IMR-90 (cell line): ENCODE measurements around the gene PTBP1. TPM values are rescaled to one million over a fixed set of nuclear protein-coding genes. Genes with fewer than 3 reads are reported as not detected.

Experiments used
- ATAC-seq: fragments of 200-7000 bp; cut with Tn5 transposase; 2 replicates; pipeline ENCODE4 v1.9.1; 2020; ENCODE audit warnings: low read depth, mild to moderate bottlenecking, moderate library complexity
- BruUV-seq: library from RNA; stranded (reverse); fragments of 400-500 nt; replicated peaks from 2 replicates; lab custom pipeline; 2021; lab: Mats Ljungman, UMichigan
- CTCF ChIA-PET: fragments of 300-600 bp; formaldehyde crosslinking; extraction: SDS; loops from one replicate; lab custom pipeline; 2021; ENCODE audit warnings: antibody characterized with exemption; lab: Yijun Ruan, JAX
- POLR2A ChIA-PET: fragments of 300-600 bp; sonication (Branson Sonifier 250); formaldehyde crosslinking; loops from one replicate; lab custom pipeline; 2022; ENCODE audit warnings: antibody characterized with exemption; ENCODE audit not compliant: unreplicated experiment; lab: Charles Lee
- DNase-seq: peaks from one replicate; pipeline ENCODE4 v3.0.0; 2013
- H2AFZ ChIP-seq: replicated peaks from 2 replicates; pipeline ENCODE3; 2013; ENCODE audit warnings: low read length, mild to moderate bottlenecking; ENCODE audit not compliant: poor library complexity
- H2AK5ac ChIP-seq: 2 replicates; pipeline ENCODE4 v1.6.1; 2013; ENCODE audit warnings: low read depth, low read length, inconsistent platforms
- H2AK9ac ChIP-seq: replicated peaks from 2 replicates; pipeline ENCODE3; 2013; ENCODE audit warnings: mild to moderate bottlenecking, low read depth, low read length, moderate library complexity; ENCODE audit not compliant: poor library complexity
- H2BK120ac ChIP-seq: 2 replicates; pipeline ENCODE4 v1.6.1; 2013; ENCODE audit warnings: low read depth, low read length, inconsistent platforms
- H2BK15ac ChIP-seq: 3 replicates; pipeline ENCODE4 v1.6.1; 2013; ENCODE audit warnings: low read depth, low read length, inconsistent platforms
- H2BK20ac ChIP-seq: 2 replicates; pipeline ENCODE4 v1.6.1; 2013; ENCODE audit warnings: low read depth, mild to moderate bottlenecking, inconsistent platforms, low read length, moderate library complexity
- H2BK5ac ChIP-seq: 2 replicates; pipeline ENCODE4 v1.6.1; 2013; ENCODE audit warnings: mild to moderate bottlenecking, low read depth, low read length, inconsistent platforms; ENCODE audit not compliant: poor library complexity, severe bottlenecking
- H3K14ac ChIP-seq: replicated peaks from 2 replicates; pipeline ENCODE4 v1.6.1; 2013; ENCODE audit warnings: low read depth, low read length, inconsistent platforms
- H3K18ac ChIP-seq: 2 replicates; pipeline ENCODE4 v1.6.1; 2013; ENCODE audit warnings: low read depth, low read length, control low read depth
- H3K23ac ChIP-seq: 2 replicates; pipeline ENCODE4 v1.6.1; 2013; ENCODE audit warnings: low read depth, low read length, inconsistent platforms
- H3K27ac ChIP-seq: 2 replicates; pipeline ENCODE4 v1.5.1; 2013; ENCODE audit warnings: mild to moderate bottlenecking, control low read depth, low read length; ENCODE audit not compliant: insufficient read depth
- H3K27me3 ChIP-seq: 2 replicates; pipeline ENCODE4 v1.6.1; 2013; ENCODE audit warnings: low read length; ENCODE audit not compliant: control insufficient read depth, insufficient read depth
- H3K36me3 ChIP-seq: 2 replicates; pipeline ENCODE4 v1.6.1; 2013; ENCODE audit warnings: low read length, mixed read lengths; ENCODE audit not compliant: control insufficient read depth, insufficient read depth
- H3K4ac ChIP-seq: 2 replicates; pipeline ENCODE4 v1.6.1; 2013; ENCODE audit warnings: low read depth, low read length, inconsistent platforms
- H3K4me1 ChIP-seq: 2 replicates; pipeline ENCODE4 v1.6.1; 2013; ENCODE audit warnings: low read length, mixed read lengths; ENCODE audit not compliant: control insufficient read depth, insufficient read depth
- H3K4me2 ChIP-seq: 2 replicates; pipeline ENCODE4 v1.6.1; 2013; ENCODE audit warnings: low read depth, mild to moderate bottlenecking, control low read depth, low read length, moderate library complexity
- H3K4me3 ChIP-seq: 2 replicates; pipeline ENCODE4 v1.5.1; 2013; ENCODE audit warnings: low read depth, mild to moderate bottlenecking, control low read depth, low read length, moderate library complexity; ENCODE audit not compliant: insufficient read depth
- H3K56ac ChIP-seq: 2 replicates; pipeline ENCODE4 v1.6.1; 2013; ENCODE audit warnings: low read length, inconsistent platforms; ENCODE audit not compliant: insufficient read depth; ENCODE audit errors: extremely low read depth
- H3K79me1 ChIP-seq, 2 experiments: 2 replicates each; pipeline ENCODE4 v1.6.1; 2013; ENCODE audit warnings: low read length in 2 of 2, inconsistent platforms in 1 of 2, low read depth in 1 of 2
- H3K9ac ChIP-seq: 2 replicates; pipeline ENCODE4 v1.6.1; 2013; ENCODE audit warnings: low read depth, low read length, control low read depth
- H3K9me1 ChIP-seq: 2 replicates; pipeline ENCODE4 v1.6.1; 2013; ENCODE audit warnings: low read length, inconsistent platforms; ENCODE audit not compliant: insufficient read depth
- H3K9me3 ChIP-seq: 2 replicates; pipeline ENCODE4 v1.6.1; 2013; ENCODE audit warnings: low read length; ENCODE audit not compliant: control insufficient read depth, insufficient read depth
- H4K20me1 ChIP-seq: 2 replicates; pipeline ENCODE4 v1.6.1; 2013; ENCODE audit warnings: low read length, inconsistent platforms; ENCODE audit not compliant: insufficient read depth
- H4K5ac ChIP-seq: 2 replicates; pipeline ENCODE4 v1.6.1; 2013; ENCODE audit warnings: mild to moderate bottlenecking, low read depth, low read length, control low read depth
- H4K8ac ChIP-seq, 2 experiments: 2 replicates each; pipeline ENCODE4 v1.6.1; 2013; ENCODE audit warnings: low read depth in 2 of 2, low read length in 2 of 2, control low read depth in 1 of 2, inconsistent platforms in 1 of 2
- H4K91ac ChIP-seq: 2 replicates; pipeline ENCODE4 v1.6.1; 2013; ENCODE audit warnings: low read depth, low read length, inconsistent platforms; ENCODE audit not compliant: insufficient read depth
- BHLHE40 ChIP-seq: fragments of 150-350 bp; IDR thresholded peaks from 2 replicates; pipeline ENCODE4 v1.6.1; 2016; ENCODE audit warnings: mild to moderate bottlenecking, low read depth, low read length
- CEBPB ChIP-seq: IDR thresholded peaks from 2 replicates; pipeline ENCODE4 v1.6.1; 2012; ENCODE audit warnings: low read depth, low read length, improper control_type of control experiment
- CHD1 ChIP-seq: IDR thresholded peaks from 2 replicates; pipeline ENCODE4 v1.6.1; 2012; ENCODE audit warnings: low read depth, low read length, improper control_type of control experiment
- FOS ChIP-seq: fragments of 150-350 bp; IDR thresholded peaks from 2 replicates; pipeline ENCODE4 v1.6.1; 2016; ENCODE audit warnings: low read depth, low read length
- MAFK ChIP-seq: IDR thresholded peaks from 2 replicates; pipeline ENCODE4 v1.6.1; 2012; ENCODE audit warnings: low read depth, low read length, improper control_type of control experiment
- MAZ ChIP-seq: IDR thresholded peaks from 2 replicates; pipeline ENCODE4 v1.6.1; 2012; ENCODE audit warnings: low read depth, mild to moderate bottlenecking, low read length, improper control_type of control experiment, moderate library complexity, borderline replicate concordance
- MXI1 ChIP-seq: IDR thresholded peaks from 2 replicates; pipeline ENCODE4 v1.6.1; 2012; ENCODE audit warnings: low read depth, mild to moderate bottlenecking, low read length, moderate library complexity, borderline replicate concordance
- NFE2L2 ChIP-seq: fragments of 150-350 bp; IDR thresholded peaks from 2 replicates; pipeline ENCODE4 v1.6.1; 2016; ENCODE audit warnings: low read depth, mild to moderate bottlenecking, low read length
- POLR2A ChIP-seq: IDR thresholded peaks from 2 replicates; pipeline ENCODE4 v1.6.1; 2012; ENCODE audit warnings: mild to moderate bottlenecking, low read depth, low read length
- RAD21 ChIP-seq: IDR thresholded peaks from 2 replicates; pipeline ENCODE4 v1.6.1; 2012; ENCODE audit warnings: low read length, improper control_type of control experiment
- RCOR1 ChIP-seq: IDR thresholded peaks from 2 replicates; pipeline ENCODE4 v1.6.1; 2012; ENCODE audit warnings: mild to moderate bottlenecking, low read length, improper control_type of control experiment; ENCODE audit not compliant: insufficient replicate concordance
- RFX5 ChIP-seq: IDR thresholded peaks from 2 replicates; pipeline ENCODE4 v1.8.0; 2012; ENCODE audit warnings: low read depth, mild to moderate bottlenecking, low read length, moderate library complexity
- SMC3 ChIP-seq: fragments of 150-350 bp; IDR thresholded peaks from 2 replicates; pipeline ENCODE4 v1.6.1; 2016; ENCODE audit warnings: low read depth, mild to moderate bottlenecking, antibody characterized with exemption, low read length, moderate library complexity
- WGBS, 2 experiments: methylation state at CpG; one replicate each; pipeline versions ENCODE4 v1.1.5 to v1.1.7; 2013; ENCODE audit warnings: missing lambda C conversion rate in 2 of 2; ENCODE audit not compliant: insufficient read length in 1 of 2; ENCODE audit errors: extremely low coverage in 2 of 2; 5-methylcytosine and 5-hydroxymethylcytosine counted together
- dilution Hi-C: fragments of 300-500 bp; cut with HindIII; formaldehyde crosslinking; loops from one replicate; pipeline ENCODE4 v1.14.3; 2018; ENCODE audit warnings: low sequenced_read_pairs; ENCODE audit not compliant: unreplicated experiment
- in situ Hi-C: fragments of 300-500 bp; cut with MboI; formaldehyde crosslinking; loops from 3 replicates; pipeline ENCODE4 v1.14.3; 2019; ENCODE audit warnings: low sequenced_read_pairs, inconsistent platforms, mixed read lengths
- intact Hi-C: fragments of 100-400 bp; cut with micrococcal nuclease; formaldehyde crosslinking; loops from 2 replicates; pipeline ENCODE4 v1.10.0; 2022
- polyA plus RNA-seq, 3 experiments: library from polyadenylated mRNA; depleted of rRNA; stranded (reverse); fragments of >200 nt; gene quantifications; 2 replicates each; pipeline ENCODE4 v1.2.3, GENCODE V29; 2012; ENCODE audit warnings: low replicate concordance in 1 of 3
- total RNA-seq: library from RNA; depleted of rRNA; stranded (reverse); fragments of >200 nt; gene quantifications from 2 replicates; pipeline ENCODE4 v1.2.3, GENCODE V29; 2012
- TF ChIP-seq, protein P1 (sequence below): fragments of 150-350 bp; IDR thresholded peaks from 2 replicates; pipeline ENCODE4 v1.6.1; 2016; ENCODE audit warnings: low read depth, mild to moderate bottlenecking, low read length, moderate library complexity, borderline replicate concordance
- TF ChIP-seq, protein P2 (sequence below): conservative IDR thresholded peaks from 2 replicates; pipeline ENCODE4 v1.5.1; 2012; ENCODE audit warnings: mild to moderate bottlenecking, low read depth, low read length, improper control_type of control experiment
- TF ChIP-seq, protein P3 (sequence below): fragments of 150-350 bp; IDR thresholded peaks from 2 replicates; pipeline ENCODE4 v1.6.1; 2017; ENCODE audit warnings: mild to moderate bottlenecking, antibody characterized with exemption, low read length, low read depth

PTBP1 gene
- total and polyA plus RNA-seq, 2 of the 4 experiments (the other 2 are of a cell fraction): 146 to 269 TPM

DNA sequence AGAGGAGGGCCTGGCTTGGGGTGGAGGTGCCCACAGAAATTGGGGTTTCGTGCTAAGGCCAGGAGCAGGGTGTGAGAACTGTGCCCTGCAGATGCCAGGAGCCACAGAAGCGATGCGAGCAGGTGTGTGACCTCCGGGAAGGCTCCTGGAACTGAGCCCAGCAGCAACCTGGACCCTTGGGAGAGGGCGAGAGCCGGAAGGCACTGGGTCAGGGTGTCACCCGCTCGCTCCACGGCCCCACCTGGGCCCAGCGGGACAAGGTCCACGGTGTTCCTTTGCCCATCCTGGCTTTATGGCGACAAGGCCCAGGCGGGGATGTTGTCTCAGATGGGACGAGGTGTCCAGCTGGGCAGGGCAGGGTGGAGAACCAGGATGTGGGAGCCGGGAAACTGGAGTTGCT lies 42.2 kb upstream of the PTBP1 start:
- no TSS peak for BruUV-seq
- dilution Hi-C loops: no loop called here

More for the DNA sequence above, 42.2 kb upstream of the PTBP1 start:
- Histone ChIP-seq H4K5ac (no peak overlapping the region), H3K27ac (no peak overlapping the region), H3K79me1 (no peaks in the 10 kb centered on the region), H3K9ac (no peak overlapping the region), H2AK9ac (no peak overlapping the region), H4K20me1 (0 out of 2 replicates have a peak, but pooled peaks cover 3% of the 10 kb centered on the region), H2BK5ac (no peak overlapping the region), H3K27me3 (no peaks in the 10 kb centered on the region; the same call in 1 of the 2 replicates), H3K23ac (no peak overlapping the region), H4K8ac (no peak overlapping the region), H2BK20ac (no peak overlapping the region), H3K14ac (no peak overlapping the region), H3K4me1 (peaks cover 15% of the 10 kb centered on the region), H2BK15ac (no peak overlapping the region), H2BK120ac (no peak overlapping the region), H3K9me1 (peaks cover 7% of the 10 kb centered on the region; the same call in 1 of the 2 replicates), H3K18ac (no peak overlapping the region), H4K91ac (no peak overlapping the region), H3K4me2 (no peak overlapping the region), H2AFZ (no peak overlapping the region), H3K4me3 (no peak overlapping the region), H3K4ac (no peak overlapping the region), H2AK5ac (peak overlapping the region; percentile 39), H3K9me3 (peaks cover 11% of the 10 kb centered on the region; the same call in 1 of the 2 replicates), H3K36me3 (no peaks in the 10 kb centered on the region), H3K56ac (no peak overlapping the region)
- DNase-seq (no peak), ATAC-seq (no peak)
- in situ Hi-C loops (no loop called here), intact Hi-C loops (no loop called here)
- ChIA-PET CTCF (no interaction called here), POLR2A (no interaction called here)
- TF ChIP-seq SMC3 (no peak), MAFK (no peak), RAD21 (no peak), CEBPB (no peak), RFX5 (no peak), MAZ (no peak), FOS (no peak), RCOR1 (no peak), POLR2A (no peak), BHLHE40 (no peak), CHD1 (no peak), NFE2L2 (no peak), MXI1 (no peak)
- TF ChIP-seq, protein P1, sequence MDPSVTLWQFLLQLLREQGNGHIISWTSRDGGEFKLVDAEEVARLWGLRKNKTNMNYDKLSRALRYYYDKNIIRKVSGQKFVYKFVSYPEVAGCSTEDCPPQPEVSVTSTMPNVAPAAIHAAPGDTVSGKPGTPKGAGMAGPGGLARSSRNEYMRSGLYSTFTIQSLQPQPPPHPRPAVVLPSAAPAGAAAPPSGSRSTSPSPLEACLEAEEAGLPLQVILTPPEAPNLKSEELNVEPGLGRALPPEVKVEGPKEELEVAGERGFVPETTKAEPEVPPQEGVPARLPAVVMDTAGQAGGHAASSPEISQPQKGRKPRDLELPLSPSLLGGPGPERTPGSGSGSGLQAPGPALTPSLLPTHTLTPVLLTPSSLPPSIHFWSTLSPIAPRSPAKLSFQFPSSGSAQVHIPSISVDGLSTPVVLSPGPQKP: no peak
- TF ChIP-seq, protein P2, sequence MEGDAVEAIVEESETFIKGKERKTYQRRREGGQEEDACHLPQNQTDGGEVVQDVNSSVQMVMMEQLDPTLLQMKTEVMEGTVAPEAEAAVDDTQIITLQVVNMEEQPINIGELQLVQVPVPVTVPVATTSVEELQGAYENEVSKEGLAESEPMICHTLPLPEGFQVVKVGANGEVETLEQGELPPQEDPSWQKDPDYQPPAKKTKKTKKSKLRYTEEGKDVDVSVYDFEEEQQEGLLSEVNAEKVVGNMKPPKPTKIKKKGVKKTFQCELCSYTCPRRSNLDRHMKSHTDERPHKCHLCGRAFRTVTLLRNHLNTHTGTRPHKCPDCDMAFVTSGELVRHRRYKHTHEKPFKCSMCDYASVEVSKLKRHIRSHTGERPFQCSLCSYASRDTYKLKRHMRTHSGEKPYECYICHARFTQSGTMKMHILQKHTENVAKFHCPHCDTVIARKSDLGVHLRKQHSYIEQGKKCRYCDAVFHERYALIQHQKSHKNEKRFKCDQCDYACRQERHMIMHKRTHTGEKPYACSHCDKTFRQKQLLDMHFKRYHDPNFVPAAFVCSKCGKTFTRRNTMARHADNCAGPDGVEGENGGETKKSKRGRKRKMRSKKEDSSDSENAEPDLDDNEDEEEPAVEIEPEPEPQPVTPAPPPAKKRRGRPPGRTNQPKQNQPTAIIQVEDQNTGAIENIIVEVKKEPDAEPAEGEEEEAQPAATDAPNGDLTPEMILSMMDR: no peak
- TF ChIP-seq, protein P3, sequence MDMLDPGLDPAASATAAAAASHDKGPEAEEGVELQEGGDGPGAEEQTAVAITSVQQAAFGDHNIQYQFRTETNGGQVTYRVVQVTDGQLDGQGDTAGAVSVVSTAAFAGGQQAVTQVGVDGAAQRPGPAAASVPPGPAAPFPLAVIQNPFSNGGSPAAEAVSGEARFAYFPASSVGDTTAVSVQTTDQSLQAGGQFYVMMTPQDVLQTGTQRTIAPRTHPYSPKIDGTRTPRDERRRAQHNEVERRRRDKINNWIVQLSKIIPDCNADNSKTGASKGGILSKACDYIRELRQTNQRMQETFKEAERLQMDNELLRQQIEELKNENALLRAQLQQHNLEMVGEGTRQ: no peak
- WGBS, 2 experiments: 99% methylated on average over 8 of the region's 15 CpGs; no CpG with 5 or more reads in 1 of the 2 experiments
